WTC11 (cell line): ENCODE results near the gene CTNNA3. TPM values are rescaled to one million over a fixed set of nuclear protein-coding genes. Genes with fewer than 3 reads are reported as not detected.

Experiments used
- ATAC-seq: fragments of 200-7000 bp; cut with Tn5 transposase; 2 replicates; pipeline ENCODE4 v1.10.0; 2021; ENCODE audit warnings: mild to moderate bottlenecking, moderate library complexity
- CTCF ChIA-PET: fragments of 300-600 bp; sonication (Branson Sonifier 250); formaldehyde crosslinking; loops from one replicate; lab custom pipeline; 2021; ENCODE audit warnings: antibody characterized with exemption; lab: Charles Lee
- POLR2A ChIA-PET: fragments of 350-600 bp; sonication (Branson Sonifier 250); formaldehyde crosslinking; loops from one replicate; lab custom pipeline; 2021; ENCODE audit warnings: antibody characterized with exemption; lab: Charles Lee
- DNase-seq: peaks from one replicate; pipeline ENCODE4 v3.0.0; 2021; ENCODE audit warnings: low spot score
- H3K27ac Mint-ChIP-seq: 2 replicates; pipeline ENCODE4 v1.8.0; 2021; ENCODE audit warnings: mixed read lengths
- H3K27me3 Mint-ChIP-seq: 2 replicates; pipeline ENCODE4 v1.8.0; 2021; ENCODE audit warnings: low read depth, mild to moderate bottlenecking, moderate library complexity, mixed read lengths
- H3K36me3 Mint-ChIP-seq: 2 replicates; pipeline ENCODE4 v1.8.0; 2021; ENCODE audit warnings: mixed read lengths
- H3K4me1 Mint-ChIP-seq: 2 replicates; pipeline ENCODE4 v1.8.0; 2022; ENCODE audit warnings: mixed read lengths
- H3K4me3 Mint-ChIP-seq: 2 replicates; pipeline ENCODE4 v1.8.0; 2021; ENCODE audit warnings: mild to moderate bottlenecking, moderate library complexity, mixed read lengths
- H3K9me3 Mint-ChIP-seq: 2 replicates; pipeline ENCODE4 v1.8.0; 2021; ENCODE audit warnings: mixed read lengths
- AR ChIP-seq: fragments of 250-450 bp; sonication (Bioruptor Pico); IDR thresholded peaks from 2 replicates; pipeline ENCODE4 v1.9.0; 2021; ENCODE audit warnings: mild to moderate bottlenecking
- ATF2 ChIP-seq: sonication (generic); formaldehyde crosslinking; IDR thresholded peaks from 2 replicates; pipeline ENCODE4 v1.8.1; 2022; ENCODE audit warnings: low read depth, missing genetic modification reagents, borderline replicate concordance
- CBFB ChIP-seq: sonication (generic); formaldehyde crosslinking; IDR thresholded peaks from 2 replicates; pipeline ENCODE4 v1.8.1; 2022; ENCODE audit warnings: mild to moderate bottlenecking, low read depth, missing genetic modification reagents
- CTCF ChIP-seq: fragments of 200-600 bp; IDR thresholded peaks from 2 replicates; pipeline ENCODE4 v1.8.0; 2022; ENCODE audit warnings: antibody characterized with exemption
- E2F1 ChIP-seq: sonication (generic); formaldehyde crosslinking; IDR thresholded peaks from 2 replicates; pipeline ENCODE4 v1.8.0; 2022; ENCODE audit warnings: mild to moderate bottlenecking, missing genetic modification reagents
- EMX1 ChIP-seq: fragments of 250-450 bp; sonication (Bioruptor Pico); IDR thresholded peaks from 2 replicates; pipeline ENCODE4 v1.8.0; 2021; ENCODE audit warnings: mild to moderate bottlenecking
- ESRRA ChIP-seq: sonication (generic); formaldehyde crosslinking; IDR thresholded peaks from 2 replicates; pipeline ENCODE4 v1.8.1; 2022; ENCODE audit warnings: mild to moderate bottlenecking, missing genetic modification reagents, borderline replicate concordance
- GABPB1 ChIP-seq: sonication (generic); formaldehyde crosslinking; IDR thresholded peaks from 2 replicates; pipeline ENCODE4 v1.8.1; 2023; ENCODE audit warnings: mild to moderate bottlenecking, missing genetic modification reagents
- GTF2I ChIP-seq: fragments of 250-450 bp; sonication (Bioruptor Pico); conservative IDR thresholded peaks from 2 replicates; pipeline ENCODE4 v1.4.0; 2021; ENCODE audit warnings: mild to moderate bottlenecking
- IRF1 ChIP-seq: sonication (generic); formaldehyde crosslinking; IDR thresholded peaks from 2 replicates; pipeline ENCODE4 v1.8.0; 2023; ENCODE audit warnings: missing genetic modification reagents
- JUN ChIP-seq: sonication (generic); formaldehyde crosslinking; IDR thresholded peaks from 2 replicates; pipeline ENCODE4 v1.8.0; 2023; ENCODE audit warnings: mild to moderate bottlenecking, missing genetic modification reagents
- MYBL2 ChIP-seq: sonication (generic); formaldehyde crosslinking; IDR thresholded peaks from 2 replicates; pipeline ENCODE4 v1.8.1; 2023; ENCODE audit warnings: mild to moderate bottlenecking, moderate library complexity, missing genetic modification reagents
- NFE2L1 ChIP-seq: sonication (generic); formaldehyde crosslinking; IDR thresholded peaks from 2 replicates; pipeline ENCODE4 v1.8.1; 2023; ENCODE audit warnings: missing genetic modification reagents
- NFYB ChIP-seq: sonication (generic); formaldehyde crosslinking; conservative IDR thresholded peaks from 2 replicates; pipeline ENCODE4 v1.8.0; 2022; ENCODE audit warnings: low read depth, missing genetic modification reagents
- RELA ChIP-seq: sonication (generic); formaldehyde crosslinking; IDR thresholded peaks from 2 replicates; pipeline ENCODE4 v1.8.1; 2022; ENCODE audit warnings: missing genetic modification reagents, mild to moderate bottlenecking, borderline replicate concordance
- SP1 ChIP-seq: sonication (generic); formaldehyde crosslinking; conservative IDR thresholded peaks from 2 replicates; pipeline ENCODE4 v1.8.1; 2022; ENCODE audit warnings: missing genetic modification reagents
- TCF7 ChIP-seq: sonication (generic); formaldehyde crosslinking; IDR thresholded peaks from 2 replicates; pipeline ENCODE4 v1.8.0; 2022; ENCODE audit warnings: mild to moderate bottlenecking, low read depth, missing genetic modification reagents, moderate library complexity
- TEAD1 ChIP-seq: sonication (generic); formaldehyde crosslinking; IDR thresholded peaks from 2 replicates; pipeline ENCODE4 v1.8.0; 2022; ENCODE audit warnings: mild to moderate bottlenecking, missing genetic modification reagents
- ZBTB21 ChIP-seq: sonication (generic); formaldehyde crosslinking; IDR thresholded peaks from 2 replicates; pipeline ENCODE4 v1.8.1; 2023; ENCODE audit warnings: mild to moderate bottlenecking, missing genetic modification reagents, borderline replicate concordance
- ZNF263 ChIP-seq: sonication (generic); formaldehyde crosslinking; IDR thresholded peaks from 2 replicates; pipeline ENCODE4 v1.8.1; 2022; ENCODE audit warnings: low read depth, mild to moderate bottlenecking, moderate library complexity, missing genetic modification reagents
- ZNF281 ChIP-seq: sonication (generic); formaldehyde crosslinking; IDR thresholded peaks from 2 replicates; pipeline ENCODE4 v1.8.0; 2023; ENCODE audit warnings: mild to moderate bottlenecking, missing genetic modification reagents
- ZNF396 ChIP-seq: fragments of 250-450 bp; sonication (Bioruptor Pico); IDR thresholded peaks from 2 replicates; pipeline ENCODE4 v1.8.0; 2021; ENCODE audit warnings: mild to moderate bottlenecking, moderate library complexity, borderline replicate concordance
- ZNF416 ChIP-seq: fragments of 250-450 bp; sonication (Bioruptor Pico); IDR thresholded peaks from 2 replicates; pipeline ENCODE4 v1.9.0; 2021; ENCODE audit warnings: mild to moderate bottlenecking, inconsistent platforms
- ZNF512 ChIP-seq: sonication (generic); formaldehyde crosslinking; IDR thresholded peaks from 2 replicates; pipeline ENCODE4 v1.8.1; 2022; ENCODE audit warnings: missing genetic modification reagents, borderline replicate concordance
- ZNF671 ChIP-seq: fragments of 250-450 bp; sonication (Bioruptor Pico); IDR thresholded peaks from 2 replicates; pipeline ENCODE4 v1.8.0; 2021; ENCODE audit warnings: mild to moderate bottlenecking
- total RNA-seq: library from RNA; stranded (reverse); gene quantifications from 3 replicates; pipeline ENCODE4 v1.2.3, GENCODE V29; 2021

CTNNA3 gene
- total RNA-seq, 1 experiment from 2014 or later, result 6.1 TPM

GRCh38 chr10:66852811-66853210 lies 843.2 kb downstream of the CTNNA3 start:
- ATAC-seq (no peak), DNase-seq (no peak)
- Mint-ChIP-seq H3K4me3 (no peak overlapping the region), H3K27me3 (no peaks in the 10 kb centered on the region), H3K27ac (no peak overlapping the region), H3K4me1 (peaks cover 10% of the 10 kb centered on the region), H3K36me3 (no peaks in the 10 kb centered on the region), H3K9me3 (no peaks in the 10 kb centered on the region)
- POLR2A ChIA-PET, result no interaction called here
- no peak for TF ChIP-seq ZBTB21 (CRISPR knock-in tag)
- no peak for TF ChIP-seq EMX1 (CRISPR knock-in tag)
- no peak for TF ChIP-seq ZNF671 (CRISPR knock-in tag)
- no peak for TF ChIP-seq E2F1
- no peak for TF ChIP-seq TEAD1
- TF ChIP-seq CTCF, result no peak
- TF ChIP-seq ZNF263 (CRISPR knock-in tag), result no peak
- no peak for TF ChIP-seq TCF7 (CRISPR knock-in tag)
- TF ChIP-seq MYBL2 (CRISPR knock-in tag), result no peak
- TF ChIP-seq IRF1, result no peak
- TF ChIP-seq ATF2 (CRISPR knock-in tag), result no peak
- TF ChIP-seq ZNF396 (CRISPR knock-in tag), result no peak
- CTCF ChIA-PET, result no interaction called here

GRCh38 chr10:66848856-66849255 lies 847.1 kb downstream of the CTNNA3 start:
- TF ChIP-seq ZNF281 (CRISPR knock-in tag) (no peak), GABPB1 (CRISPR knock-in tag) (no peak), NFE2L1 (CRISPR knock-in tag) (no peak), ESRRA (CRISPR knock-in tag) (no peak), JUN (CRISPR knock-in tag) (no peak), ZNF416 (CRISPR knock-in tag) (no peak), NFYB (CRISPR knock-in tag) (no peak), CBFB (CRISPR knock-in tag) (no peak), RELA (CRISPR knock-in tag) (no peak), SP1 (CRISPR knock-in tag) (no peak), AR (no peak), ZNF512 (CRISPR knock-in tag) (no peak), GTF2I (no peak)
- H3K9me3 Mint-ChIP-seq, result no peaks in the 10 kb centered on the region
- H3K4me1 Mint-ChIP-seq, result peaks cover 17% of the 10 kb centered on the region
- no peak overlapping the region for H3K27ac Mint-ChIP-seq
- no peak overlapping the region for H3K4me3 Mint-ChIP-seq
- DNase-seq (no peak), ATAC-seq (no peak)
- no peaks in the 10 kb centered on the region for H3K36me3 Mint-ChIP-seq
- H3K27me3 Mint-ChIP-seq, result no peaks in the 10 kb centered on the region; the same call in 1 of the 2 replicates
- ChIA-PET CTCF (no interaction called here), POLR2A (no interaction called here)
